Measurements from ENCODE around the gene COL23A1.

GRCh38 chr5:178205749-178206047 is 384.5 kb downstream of the COL23A1 start:
- TF ChIP-seq, protein P1, sequence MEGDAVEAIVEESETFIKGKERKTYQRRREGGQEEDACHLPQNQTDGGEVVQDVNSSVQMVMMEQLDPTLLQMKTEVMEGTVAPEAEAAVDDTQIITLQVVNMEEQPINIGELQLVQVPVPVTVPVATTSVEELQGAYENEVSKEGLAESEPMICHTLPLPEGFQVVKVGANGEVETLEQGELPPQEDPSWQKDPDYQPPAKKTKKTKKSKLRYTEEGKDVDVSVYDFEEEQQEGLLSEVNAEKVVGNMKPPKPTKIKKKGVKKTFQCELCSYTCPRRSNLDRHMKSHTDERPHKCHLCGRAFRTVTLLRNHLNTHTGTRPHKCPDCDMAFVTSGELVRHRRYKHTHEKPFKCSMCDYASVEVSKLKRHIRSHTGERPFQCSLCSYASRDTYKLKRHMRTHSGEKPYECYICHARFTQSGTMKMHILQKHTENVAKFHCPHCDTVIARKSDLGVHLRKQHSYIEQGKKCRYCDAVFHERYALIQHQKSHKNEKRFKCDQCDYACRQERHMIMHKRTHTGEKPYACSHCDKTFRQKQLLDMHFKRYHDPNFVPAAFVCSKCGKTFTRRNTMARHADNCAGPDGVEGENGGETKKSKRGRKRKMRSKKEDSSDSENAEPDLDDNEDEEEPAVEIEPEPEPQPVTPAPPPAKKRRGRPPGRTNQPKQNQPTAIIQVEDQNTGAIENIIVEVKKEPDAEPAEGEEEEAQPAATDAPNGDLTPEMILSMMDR (IDR thresholded peaks at IDR 0.05): no peak
- TF ChIP-seq POLR2A (IDR thresholded peaks at IDR 0.05): no peak

All from tibial nerve (tissue), 3 donors.